Fibroblast of lung (primary cell): ENCODE results near the gene SFXN3. TPM values are rescaled to one million over a fixed set of nuclear protein-coding genes. Genes with fewer than 3 reads are reported as not detected.
"Not testable (repeated sequence)": the region's sequence is repeated elsewhere in the genome, so short reads cannot be mapped to it uniquely, and the experiment has no call there.

Source experiments
- DNase-seq, 2 donors: peaks; one replicate each; pipeline versions ENCODE4 v3.0.0 to v3.0.0-alpha.2; 2010; ENCODE audit warnings: low read depth in 2 of 2
- H2AFZ ChIP-seq: 2 replicates; pipeline ENCODE4 v1.5.1; 2012; ENCODE audit warnings: low read length, control low read depth, inconsistent platforms
- H3K27ac ChIP-seq: 2 replicates; pipeline ENCODE4 v1.5.1; 2011; ENCODE audit warnings: low read length, control low read depth; ENCODE audit not compliant: insufficient read depth
- H3K27me3 ChIP-seq: 2 replicates; pipeline ENCODE4 v1.5.1; 2011; ENCODE audit warnings: mild to moderate bottlenecking, low read length; ENCODE audit not compliant: control insufficient read depth, insufficient read depth
- H3K36me3 ChIP-seq: 2 replicates; pipeline ENCODE4 v1.5.1; 2011; ENCODE audit warnings: low read length; ENCODE audit not compliant: control insufficient read depth, insufficient read depth
- H3K4me1 ChIP-seq: 2 replicates; pipeline ENCODE4 v1.5.1; 2011; ENCODE audit warnings: low read length; ENCODE audit not compliant: control insufficient read depth, insufficient read depth; ENCODE audit errors: extremely low read depth
- H3K4me2 ChIP-seq: 2 replicates; pipeline ENCODE4 v1.5.1; 2011; ENCODE audit warnings: low read length, control low read depth; ENCODE audit not compliant: insufficient read depth; ENCODE audit errors: extremely low read depth
- H3K4me3 ChIP-seq, 4 experiments: fragments of 200-600 bp in 1 of 4; sonication (generic) in 1 of 4; replicated peaks in 1 of 4; 2 replicates each; pipeline ENCODE4 v1.5.1; 2011 to 2016; ENCODE audit warnings: low read length in 4 of 4, low read depth in 3 of 4, mild to moderate bottlenecking in 3 of 4, control low read depth in 2 of 4, inconsistent platforms in 1 of 4, mixed read lengths in 1 of 4; ENCODE audit not compliant: insufficient read depth in 1 of 4; ENCODE audit errors: control extremely low read depth in 1 of 4
- H3K79me2 ChIP-seq: 2 replicates; pipeline ENCODE4 v1.5.1; 2012; ENCODE audit warnings: mild to moderate bottlenecking, low read length, inconsistent platforms; ENCODE audit not compliant: control insufficient read depth, insufficient read depth
- H3K9ac ChIP-seq: 2 replicates; pipeline ENCODE4 v1.5.1; 2011; ENCODE audit warnings: mild to moderate bottlenecking, low read length, control low read depth; ENCODE audit not compliant: insufficient read depth
- H3K9me3 ChIP-seq: 2 replicates; pipeline ENCODE4 v1.5.1; 2012; ENCODE audit warnings: low read depth, low read length; ENCODE audit not compliant: control insufficient read depth, insufficient read depth
- H4K20me1 ChIP-seq: 2 replicates; pipeline ENCODE4 v1.5.1; 2011; ENCODE audit warnings: low read length; ENCODE audit not compliant: control insufficient read depth, insufficient read depth; ENCODE audit errors: extremely low read depth
- EZH2 ChIP-seq: IDR thresholded peaks from 2 replicates; pipeline ENCODE4 v1.5.1; 2012; ENCODE audit warnings: low read length, control low read depth, mild to moderate bottlenecking; ENCODE audit errors: missing control alignments
- polyA plus RNA-seq, 2 donors: library from polyadenylated mRNA; depleted of rRNA in 1 of 2; stranded (reverse) in 1 of 2; unstranded in 1 of 2; fragments of >200 nt; gene quantifications; 2 replicates each; pipeline ENCODE4 v1.2.1, GENCODE V29; 2011 to 2012; ENCODE audit warnings: missing spikeins in 1 of 2
- total RNA-seq: library from RNA; depleted of rRNA; stranded (reverse); fragments of >200 nt; gene quantifications from 2 replicates; pipeline ENCODE4 v1.2.1, GENCODE V29; 2014
- TF ChIP-seq, protein P1 (sequence below), 2 donors: IDR thresholded peaks in 1 of 2; conservative IDR thresholded peaks in 1 of 2; 1 replicate in 1 of 2; 2 replicates in 1 of 2; pipeline ENCODE4 v1.5.1; 2011 to 2012; ENCODE audit warnings: low read length in 2 of 2, control low read depth in 1 of 2, inconsistent platforms in 1 of 2, low read depth in 1 of 2, mild to moderate bottlenecking in 1 of 2

The SFXN3 gene
- total and polyA plus RNA-seq, 2 donors (not counting 1 experiment from before 2014, with no cell fraction given): 55.0 to 79.3 TPM

DNA sequence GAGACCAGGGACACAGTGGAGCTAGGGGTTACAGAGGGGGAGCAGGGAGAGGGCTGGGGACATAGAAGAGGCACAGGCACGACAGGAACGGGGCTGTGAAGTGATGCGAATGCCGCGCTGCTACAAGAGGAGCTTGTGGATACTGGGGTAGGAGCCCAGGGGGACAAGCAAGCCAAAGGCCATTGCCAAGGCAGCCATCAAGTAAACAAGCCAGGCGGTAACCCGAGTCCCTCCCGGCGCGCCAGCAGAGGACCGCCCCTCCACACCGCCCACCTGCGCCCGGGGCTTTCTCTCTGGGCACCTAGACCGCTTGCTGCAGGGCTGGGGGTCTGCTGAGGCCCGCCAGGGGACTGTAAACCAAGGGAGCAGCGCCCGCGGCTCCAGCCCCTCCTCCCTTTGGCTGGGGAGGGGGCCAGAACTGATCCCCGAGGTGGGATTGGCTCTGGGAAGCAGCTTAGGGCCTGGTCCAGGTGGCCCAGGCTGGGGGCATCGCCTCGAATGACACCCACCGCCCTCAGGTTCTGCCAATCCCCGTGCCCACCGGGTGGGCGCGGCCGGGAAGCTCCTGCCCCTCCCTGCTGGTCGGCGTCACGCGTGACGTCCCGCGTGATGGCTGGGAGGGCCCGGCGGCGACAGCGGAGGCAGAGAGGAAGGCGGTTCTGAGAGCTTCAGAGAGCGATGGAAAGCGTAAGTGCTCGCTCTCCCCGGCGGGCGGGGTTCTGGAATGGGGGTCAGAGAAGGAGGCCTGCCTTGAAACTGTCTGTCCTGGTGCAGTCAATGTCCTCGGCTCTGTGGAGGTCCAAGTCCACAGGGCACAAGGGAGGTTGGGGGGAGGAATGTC lies 982 bp downstream of the SFXN3 start:
- H3K9me3 ChIP-seq: no peaks in the 10 kb centered on the region
- peak overlapping the region; percentile 86 for H3K9ac ChIP-seq
- peaks cover 10% of the 10 kb centered on the region for H3K4me1 ChIP-seq
- peaks cover 23% of the 10 kb centered on the region for H3K79me2 ChIP-seq
- no peaks in the 10 kb centered on the region for H3K27me3 ChIP-seq
- peaks cover 13% of the 10 kb centered on the region for H3K36me3 ChIP-seq
- H2AFZ ChIP-seq: peak overlapping the region; percentile 61
- H3K4me2 ChIP-seq: peak overlapping the region; percentile 81
- H3K4me3 ChIP-seq: peak overlapping the region; percentile 51 to 87 (median 78)
- H4K20me1 ChIP-seq: no peaks in the 10 kb centered on the region
- TF ChIP-seq, protein P1, sequence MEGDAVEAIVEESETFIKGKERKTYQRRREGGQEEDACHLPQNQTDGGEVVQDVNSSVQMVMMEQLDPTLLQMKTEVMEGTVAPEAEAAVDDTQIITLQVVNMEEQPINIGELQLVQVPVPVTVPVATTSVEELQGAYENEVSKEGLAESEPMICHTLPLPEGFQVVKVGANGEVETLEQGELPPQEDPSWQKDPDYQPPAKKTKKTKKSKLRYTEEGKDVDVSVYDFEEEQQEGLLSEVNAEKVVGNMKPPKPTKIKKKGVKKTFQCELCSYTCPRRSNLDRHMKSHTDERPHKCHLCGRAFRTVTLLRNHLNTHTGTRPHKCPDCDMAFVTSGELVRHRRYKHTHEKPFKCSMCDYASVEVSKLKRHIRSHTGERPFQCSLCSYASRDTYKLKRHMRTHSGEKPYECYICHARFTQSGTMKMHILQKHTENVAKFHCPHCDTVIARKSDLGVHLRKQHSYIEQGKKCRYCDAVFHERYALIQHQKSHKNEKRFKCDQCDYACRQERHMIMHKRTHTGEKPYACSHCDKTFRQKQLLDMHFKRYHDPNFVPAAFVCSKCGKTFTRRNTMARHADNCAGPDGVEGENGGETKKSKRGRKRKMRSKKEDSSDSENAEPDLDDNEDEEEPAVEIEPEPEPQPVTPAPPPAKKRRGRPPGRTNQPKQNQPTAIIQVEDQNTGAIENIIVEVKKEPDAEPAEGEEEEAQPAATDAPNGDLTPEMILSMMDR (conservative IDR thresholded peaks at IDR 0.05 in 1 of 2, IDR thresholded peaks at IDR 0.05 in 1 of 2; ENCODE audit: low read depth in 1 of 2, low read length in 2 of 2): no peak
- TF ChIP-seq EZH2: no peak
- H3K27ac ChIP-seq: peak overlapping the region; percentile 96
- peak; percentile 67 to 73 for DNase-seq

DNA sequence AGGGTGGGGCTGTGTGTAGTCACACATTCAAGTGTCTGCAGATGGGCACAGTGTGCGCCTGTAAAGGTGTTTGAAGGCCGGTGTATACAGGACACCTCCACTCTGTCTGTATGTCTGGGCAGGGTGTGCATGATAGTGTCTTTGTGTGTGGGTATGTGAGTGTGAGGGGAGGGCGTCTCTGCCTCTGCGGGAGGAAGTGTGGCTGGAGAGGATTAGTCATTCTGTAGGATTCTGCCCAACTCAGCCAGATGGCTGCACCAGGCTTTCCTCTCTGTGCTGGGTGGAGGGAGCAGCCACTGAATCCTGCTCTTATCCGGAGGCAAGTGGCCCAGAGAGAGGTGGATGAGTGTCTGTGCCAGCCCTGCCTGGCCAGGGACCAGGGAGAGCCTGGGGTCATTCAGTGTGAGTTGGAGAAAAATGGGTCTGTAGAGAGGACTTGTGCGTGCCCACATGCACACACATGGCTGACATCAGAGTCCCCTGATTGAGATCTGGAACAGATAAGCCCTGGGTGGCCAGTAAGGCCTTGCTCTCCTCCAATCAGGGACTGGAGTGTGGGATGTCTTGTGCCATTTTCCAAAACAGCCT lies 1.7 kb downstream of the SFXN3 start:
- H3K27ac ChIP-seq: peak overlapping the region; percentile 96
- peaks cover 17% of the 10 kb centered on the region for H3K36me3 ChIP-seq
- no peaks in the 10 kb centered on the region for H3K27me3 ChIP-seq
- no peaks in the 10 kb centered on the region for H4K20me1 ChIP-seq
- peaks cover 10% of the 10 kb centered on the region for H3K4me1 ChIP-seq
- H3K4me2 ChIP-seq: peak overlapping the region; percentile 81
- H2AFZ ChIP-seq: peak overlapping the region; percentile 10
- peak overlapping the region; percentile 51 to 87 (median 78) for H3K4me3 ChIP-seq
- no peak for TF ChIP-seq EZH2
- TF ChIP-seq, protein P1 (conservative IDR thresholded peaks at IDR 0.05 in 1 of 2, IDR thresholded peaks at IDR 0.05 in 1 of 2; ENCODE audit: low read depth in 1 of 2, low read length in 2 of 2): no peak
- peak overlapping the region; percentile 86 for H3K9ac ChIP-seq
- peak; percentile 89 to 93 for DNase-seq
- H3K9me3 ChIP-seq: no peaks in the 10 kb centered on the region
- H3K79me2 ChIP-seq: peaks cover 23% of the 10 kb centered on the region

DNA sequence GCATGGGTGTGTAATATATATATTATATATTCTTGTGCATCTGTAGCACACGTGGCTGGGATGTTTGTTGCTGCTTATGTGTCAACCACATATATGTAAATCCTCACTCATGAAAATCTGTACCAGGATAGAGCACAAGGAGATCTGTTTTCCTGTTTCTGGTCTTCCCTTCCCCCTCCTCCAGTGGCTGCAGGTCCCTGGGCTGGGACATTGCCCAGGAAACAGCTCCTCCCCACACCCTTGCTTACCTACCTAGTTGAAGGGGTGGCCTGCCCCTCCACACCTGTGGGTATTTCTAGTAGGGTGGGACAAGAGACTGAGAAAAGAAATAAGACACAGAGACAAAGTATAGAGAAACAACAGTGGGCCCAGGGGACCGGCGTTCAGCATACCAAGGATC lies 2.2 kb downstream of the SFXN3 start:
- no peaks in the 10 kb centered on the region for H3K9me3 ChIP-seq
- H3K4me2 ChIP-seq: peak overlapping the region; percentile 81
- DNase-seq: no peak
- TF ChIP-seq, protein P1 (conservative IDR thresholded peaks at IDR 0.05 in 1 of 2, IDR thresholded peaks at IDR 0.05 in 1 of 2; ENCODE audit: low read depth in 1 of 2, low read length in 2 of 2): no peak
- no peak for TF ChIP-seq EZH2
- no peak overlapping the region for H2AFZ ChIP-seq
- peaks cover 10% of the 10 kb centered on the region for H3K4me1 ChIP-seq
- H3K36me3 ChIP-seq: peaks cover 20% of the 10 kb centered on the region
- peak overlapping the region; percentile 96 for H3K27ac ChIP-seq
- peak overlapping the region; percentile 51 to 87 (median 78) for H3K4me3 ChIP-seq
- no peaks in the 10 kb centered on the region for H3K27me3 ChIP-seq
- H4K20me1 ChIP-seq: no peaks in the 10 kb centered on the region
- H3K79me2 ChIP-seq: peaks cover 23% of the 10 kb centered on the region
- no peak overlapping the region for H3K9ac ChIP-seq

DNA sequence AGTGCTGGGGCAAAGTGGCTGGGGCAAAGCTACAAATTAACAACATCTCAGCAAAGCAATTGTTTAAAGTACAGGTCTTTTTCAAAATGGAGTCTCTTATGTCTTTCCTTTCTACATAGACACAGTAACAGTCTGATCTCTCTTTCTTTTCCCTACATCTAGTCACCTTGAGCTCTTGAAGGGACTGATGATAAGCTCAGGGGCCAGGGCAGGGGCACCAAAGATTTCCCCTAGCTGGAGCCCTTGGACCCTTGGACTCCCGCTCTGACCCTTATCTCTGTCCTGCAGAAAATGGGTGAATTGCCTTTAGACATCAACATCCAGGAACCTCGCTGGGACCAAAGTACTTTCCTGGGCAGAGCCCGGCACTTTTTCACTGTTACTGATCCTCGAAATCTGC lies 3.4 kb downstream of the SFXN3 start:
- not testable (repeated sequence) for H3K9ac ChIP-seq, H3K4me2 ChIP-seq, H3K4me3 ChIP-seq, H3K27me3 ChIP-seq, H3K9me3 ChIP-seq, H3K4me1 ChIP-seq, DNase-seq, H4K20me1 ChIP-seq, H2AFZ ChIP-seq, H3K27ac ChIP-seq
- peaks cover 23% of the 10 kb centered on the region for H3K79me2 ChIP-seq
- H3K36me3 ChIP-seq: peaks cover 24% of the 10 kb centered on the region
